ENCODE results near the gene RBM6.

GRCh38 chr3:49994476-49994875 is 54.5 kb downstream of the RBM6 start:
- no peak for TF ChIP-seq CTCF (tag by site-specific recombination; IDR thresholded peaks at IDR 0.05)
- TF ChIP-seq ZSCAN5A (tag by site-specific recombination; IDR thresholded peaks at IDR 0.05): no peak
- TF ChIP-seq ZNF146 (tag by site-specific recombination; IDR thresholded peaks at IDR 0.05): no peak
- TF ChIP-seq ZNF433 (tag by site-specific recombination; IDR thresholded peaks at IDR 0.05; ENCODE audit: low read depth): no peak
- TF ChIP-seq ZNF16 (tag by site-specific recombination; IDR thresholded peaks at IDR 0.05; ENCODE audit: low read depth): no peak
- no peak for TF ChIP-seq REST (tag by site-specific recombination; IDR thresholded peaks at IDR 0.05)
- TF ChIP-seq ZNF626 (tag by site-specific recombination; IDR thresholded peaks at IDR 0.05): no peak
- TF ChIP-seq ZNF138 (tag by site-specific recombination; IDR thresholded peaks at IDR 0.05; ENCODE audit: borderline replicate concordance): no peak

Data from HEK293 (cell line).